IMR-90 (cell line): ENCODE measurements around the gene TIMM9. TPM values are rescaled to one million over a fixed set of nuclear protein-coding genes. Genes with fewer than 3 reads are reported as not detected.

ENCODE experiments used
- ATAC-seq: fragments of 200-7000 bp; cut with Tn5 transposase; 2 replicates; pipeline ENCODE4 v1.9.1; 2020; ENCODE audit warnings: low read depth, mild to moderate bottlenecking, moderate library complexity
- BruUV-seq: library from RNA; stranded (reverse); fragments of 400-500 nt; replicated peaks from 2 replicates; lab custom pipeline; 2021; lab: Mats Ljungman, UMichigan
- CTCF ChIA-PET: fragments of 300-600 bp; formaldehyde crosslinking; extraction: SDS; loops from one replicate; lab custom pipeline; 2021; ENCODE audit warnings: antibody characterized with exemption; lab: Yijun Ruan, JAX
- POLR2A ChIA-PET: fragments of 300-600 bp; sonication (Branson Sonifier 250); formaldehyde crosslinking; loops from one replicate; lab custom pipeline; 2022; ENCODE audit warnings: antibody characterized with exemption; ENCODE audit not compliant: unreplicated experiment; lab: Charles Lee
- DNase-seq: peaks from one replicate; pipeline ENCODE4 v3.0.0; 2013
- H2AFZ ChIP-seq: replicated peaks from 2 replicates; pipeline ENCODE3; 2013; ENCODE audit warnings: low read length, mild to moderate bottlenecking; ENCODE audit not compliant: poor library complexity
- H2AK5ac ChIP-seq: 2 replicates; pipeline ENCODE4 v1.6.1; 2013; ENCODE audit warnings: low read depth, low read length, inconsistent platforms
- H2AK9ac ChIP-seq: replicated peaks from 2 replicates; pipeline ENCODE3; 2013; ENCODE audit warnings: mild to moderate bottlenecking, low read depth, low read length, moderate library complexity; ENCODE audit not compliant: poor library complexity
- H2BK120ac ChIP-seq: 2 replicates; pipeline ENCODE4 v1.6.1; 2013; ENCODE audit warnings: low read depth, low read length, inconsistent platforms
- H2BK15ac ChIP-seq: 3 replicates; pipeline ENCODE4 v1.6.1; 2013; ENCODE audit warnings: low read depth, low read length, inconsistent platforms
- H2BK20ac ChIP-seq: 2 replicates; pipeline ENCODE4 v1.6.1; 2013; ENCODE audit warnings: low read depth, mild to moderate bottlenecking, inconsistent platforms, low read length, moderate library complexity
- H2BK5ac ChIP-seq: 2 replicates; pipeline ENCODE4 v1.6.1; 2013; ENCODE audit warnings: mild to moderate bottlenecking, low read depth, low read length, inconsistent platforms; ENCODE audit not compliant: poor library complexity, severe bottlenecking
- H3K14ac ChIP-seq: replicated peaks from 2 replicates; pipeline ENCODE4 v1.6.1; 2013; ENCODE audit warnings: low read depth, low read length, inconsistent platforms
- H3K18ac ChIP-seq: 2 replicates; pipeline ENCODE4 v1.6.1; 2013; ENCODE audit warnings: low read depth, low read length, control low read depth
- H3K23ac ChIP-seq: 2 replicates; pipeline ENCODE4 v1.6.1; 2013; ENCODE audit warnings: low read depth, low read length, inconsistent platforms
- H3K27ac ChIP-seq: 2 replicates; pipeline ENCODE4 v1.5.1; 2013; ENCODE audit warnings: mild to moderate bottlenecking, control low read depth, low read length; ENCODE audit not compliant: insufficient read depth
- H3K27me3 ChIP-seq: 2 replicates; pipeline ENCODE4 v1.6.1; 2013; ENCODE audit warnings: low read length; ENCODE audit not compliant: control insufficient read depth, insufficient read depth
- H3K36me3 ChIP-seq: 2 replicates; pipeline ENCODE4 v1.6.1; 2013; ENCODE audit warnings: low read length, mixed read lengths; ENCODE audit not compliant: control insufficient read depth, insufficient read depth
- H3K4ac ChIP-seq: 2 replicates; pipeline ENCODE4 v1.6.1; 2013; ENCODE audit warnings: low read depth, low read length, inconsistent platforms
- H3K4me1 ChIP-seq: 2 replicates; pipeline ENCODE4 v1.6.1; 2013; ENCODE audit warnings: low read length, mixed read lengths; ENCODE audit not compliant: control insufficient read depth, insufficient read depth
- H3K4me2 ChIP-seq: 2 replicates; pipeline ENCODE4 v1.6.1; 2013; ENCODE audit warnings: low read depth, mild to moderate bottlenecking, control low read depth, low read length, moderate library complexity
- H3K4me3 ChIP-seq: 2 replicates; pipeline ENCODE4 v1.5.1; 2013; ENCODE audit warnings: low read depth, mild to moderate bottlenecking, control low read depth, low read length, moderate library complexity; ENCODE audit not compliant: insufficient read depth
- H3K56ac ChIP-seq: 2 replicates; pipeline ENCODE4 v1.6.1; 2013; ENCODE audit warnings: low read length, inconsistent platforms; ENCODE audit not compliant: insufficient read depth; ENCODE audit errors: extremely low read depth
- H3K79me1 ChIP-seq, 2 experiments: 2 replicates each; pipeline ENCODE4 v1.6.1; 2013; ENCODE audit warnings: low read length in 2 of 2, inconsistent platforms in 1 of 2, low read depth in 1 of 2
- H3K9ac ChIP-seq: 2 replicates; pipeline ENCODE4 v1.6.1; 2013; ENCODE audit warnings: low read depth, low read length, control low read depth
- H3K9me1 ChIP-seq: 2 replicates; pipeline ENCODE4 v1.6.1; 2013; ENCODE audit warnings: low read length, inconsistent platforms; ENCODE audit not compliant: insufficient read depth
- H3K9me3 ChIP-seq: 2 replicates; pipeline ENCODE4 v1.6.1; 2013; ENCODE audit warnings: low read length; ENCODE audit not compliant: control insufficient read depth, insufficient read depth
- H4K20me1 ChIP-seq: 2 replicates; pipeline ENCODE4 v1.6.1; 2013; ENCODE audit warnings: low read length, inconsistent platforms; ENCODE audit not compliant: insufficient read depth
- H4K5ac ChIP-seq: 2 replicates; pipeline ENCODE4 v1.6.1; 2013; ENCODE audit warnings: mild to moderate bottlenecking, low read depth, low read length, control low read depth
- H4K8ac ChIP-seq, 2 experiments: 2 replicates each; pipeline ENCODE4 v1.6.1; 2013; ENCODE audit warnings: low read depth in 2 of 2, low read length in 2 of 2, control low read depth in 1 of 2, inconsistent platforms in 1 of 2
- H4K91ac ChIP-seq: 2 replicates; pipeline ENCODE4 v1.6.1; 2013; ENCODE audit warnings: low read depth, low read length, inconsistent platforms; ENCODE audit not compliant: insufficient read depth
- BHLHE40 ChIP-seq: fragments of 150-350 bp; IDR thresholded peaks from 2 replicates; pipeline ENCODE4 v1.6.1; 2016; ENCODE audit warnings: mild to moderate bottlenecking, low read depth, low read length
- CEBPB ChIP-seq: IDR thresholded peaks from 2 replicates; pipeline ENCODE4 v1.6.1; 2012; ENCODE audit warnings: low read depth, low read length, improper control_type of control experiment
- CHD1 ChIP-seq: IDR thresholded peaks from 2 replicates; pipeline ENCODE4 v1.6.1; 2012; ENCODE audit warnings: low read depth, low read length, improper control_type of control experiment
- FOS ChIP-seq: fragments of 150-350 bp; IDR thresholded peaks from 2 replicates; pipeline ENCODE4 v1.6.1; 2016; ENCODE audit warnings: low read depth, low read length
- MAFK ChIP-seq: IDR thresholded peaks from 2 replicates; pipeline ENCODE4 v1.6.1; 2012; ENCODE audit warnings: low read depth, low read length, improper control_type of control experiment
- MXI1 ChIP-seq: IDR thresholded peaks from 2 replicates; pipeline ENCODE4 v1.6.1; 2012; ENCODE audit warnings: low read depth, mild to moderate bottlenecking, low read length, moderate library complexity, borderline replicate concordance
- NFE2L2 ChIP-seq: fragments of 150-350 bp; IDR thresholded peaks from 2 replicates; pipeline ENCODE4 v1.6.1; 2016; ENCODE audit warnings: low read depth, mild to moderate bottlenecking, low read length
- POLR2A ChIP-seq: IDR thresholded peaks from 2 replicates; pipeline ENCODE4 v1.6.1; 2012; ENCODE audit warnings: mild to moderate bottlenecking, low read depth, low read length
- RAD21 ChIP-seq: IDR thresholded peaks from 2 replicates; pipeline ENCODE4 v1.6.1; 2012; ENCODE audit warnings: low read length, improper control_type of control experiment
- RCOR1 ChIP-seq: IDR thresholded peaks from 2 replicates; pipeline ENCODE4 v1.6.1; 2012; ENCODE audit warnings: mild to moderate bottlenecking, low read length, improper control_type of control experiment; ENCODE audit not compliant: insufficient replicate concordance
- SMC3 ChIP-seq: fragments of 150-350 bp; IDR thresholded peaks from 2 replicates; pipeline ENCODE4 v1.6.1; 2016; ENCODE audit warnings: low read depth, mild to moderate bottlenecking, antibody characterized with exemption, low read length, moderate library complexity
- USF2 ChIP-seq: fragments of 150-350 bp; IDR thresholded peaks from 2 replicates; pipeline ENCODE4 v1.6.1; 2017; ENCODE audit warnings: mild to moderate bottlenecking, antibody characterized with exemption, low read length, low read depth
- WGBS, 2 experiments: methylation state at CpG; one replicate each; pipeline versions ENCODE4 v1.1.5 to v1.1.7; 2013; ENCODE audit warnings: missing lambda C conversion rate in 2 of 2; ENCODE audit not compliant: insufficient read length in 1 of 2; ENCODE audit errors: extremely low coverage in 2 of 2; 5-methylcytosine and 5-hydroxymethylcytosine counted together
- dilution Hi-C: fragments of 300-500 bp; cut with HindIII; formaldehyde crosslinking; loops from one replicate; pipeline ENCODE4 v1.14.3; 2018; ENCODE audit warnings: low sequenced_read_pairs; ENCODE audit not compliant: unreplicated experiment
- in situ Hi-C: fragments of 300-500 bp; cut with MboI; formaldehyde crosslinking; loops from 3 replicates; pipeline ENCODE4 v1.14.3; 2019; ENCODE audit warnings: low sequenced_read_pairs, inconsistent platforms, mixed read lengths
- intact Hi-C: fragments of 100-400 bp; cut with micrococcal nuclease; formaldehyde crosslinking; loops from 2 replicates; pipeline ENCODE4 v1.10.0; 2022
- polyA plus RNA-seq, 3 experiments: library from polyadenylated mRNA; depleted of rRNA; stranded (reverse); fragments of >200 nt; gene quantifications; 2 replicates each; pipeline ENCODE4 v1.2.3, GENCODE V29; 2012; ENCODE audit warnings: low replicate concordance in 1 of 3
- total RNA-seq: library from RNA; depleted of rRNA; stranded (reverse); fragments of >200 nt; gene quantifications from 2 replicates; pipeline ENCODE4 v1.2.3, GENCODE V29; 2012
- TF ChIP-seq, protein P1 (sequence below): conservative IDR thresholded peaks from 2 replicates; pipeline ENCODE4 v1.5.1; 2012; ENCODE audit warnings: mild to moderate bottlenecking, low read depth, low read length, improper control_type of control experiment
- TF ChIP-seq, protein P2 (sequence below): fragments of 150-350 bp; IDR thresholded peaks from 2 replicates; pipeline ENCODE4 v1.6.1; 2016; ENCODE audit warnings: low read depth, mild to moderate bottlenecking, low read length, moderate library complexity, borderline replicate concordance

Gene TIMM9
- total and polyA plus RNA-seq, 2 of the 4 experiments (the other 2 are of a cell fraction), result 23.7 to 27.8 TPM

DNA sequence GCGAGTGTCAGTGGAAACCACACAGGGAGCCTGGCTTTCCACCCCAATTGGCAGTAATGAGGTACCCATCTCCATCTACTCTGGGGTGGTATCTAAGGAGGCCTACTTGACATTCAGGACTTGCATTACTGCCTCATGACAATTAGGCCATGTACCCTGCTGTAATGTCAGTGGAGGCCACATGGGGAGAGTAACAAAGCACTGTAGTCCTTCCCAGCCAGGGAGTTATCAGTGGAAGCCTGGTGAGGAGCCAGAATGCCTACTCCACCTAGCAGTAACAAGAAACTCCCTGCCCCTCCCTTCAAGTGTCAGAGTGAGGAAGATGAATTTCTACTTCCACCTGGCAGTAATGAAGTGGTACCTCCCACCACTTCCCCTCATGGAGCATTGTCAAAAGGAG is 12.5 kb downstream of the TIMM9 start:
- no peak overlapping the region for H2BK120ac ChIP-seq
- H3K14ac ChIP-seq, result no peak overlapping the region
- no peak overlapping the region for H2BK5ac ChIP-seq
- H3K18ac ChIP-seq, result no peak overlapping the region
- no peak overlapping the region for H4K5ac ChIP-seq
- H2AFZ ChIP-seq, result no peak overlapping the region
- H3K4me3 ChIP-seq, result no peak overlapping the region
- H3K9me1 ChIP-seq, result peaks cover 4% of the 10 kb centered on the region
- H3K56ac ChIP-seq, result no peak overlapping the region
- ChIA-PET CTCF (no interaction called here), POLR2A (no interaction called here)
- H3K27ac ChIP-seq, result no peak overlapping the region
- dilution Hi-C loops (no loop called here), in situ Hi-C loops (no loop called here), intact Hi-C loops (no loop called here)
- no peak overlapping the region for H3K23ac ChIP-seq
- no peak overlapping the region for H3K4me2 ChIP-seq
- no peak overlapping the region for H3K9ac ChIP-seq
- no peak overlapping the region for H2AK9ac ChIP-seq
- no CpG with 5 or more reads among the region's 1 CpG for WGBS, 2 experiments
- H2BK20ac ChIP-seq, result no peak overlapping the region
- ATAC-seq (no peak), DNase-seq (no peak)
- TF ChIP-seq MXI1, result no peak
- no peak for TF ChIP-seq CHD1
- TF ChIP-seq RAD21, result no peak
- TF ChIP-seq, protein P1, sequence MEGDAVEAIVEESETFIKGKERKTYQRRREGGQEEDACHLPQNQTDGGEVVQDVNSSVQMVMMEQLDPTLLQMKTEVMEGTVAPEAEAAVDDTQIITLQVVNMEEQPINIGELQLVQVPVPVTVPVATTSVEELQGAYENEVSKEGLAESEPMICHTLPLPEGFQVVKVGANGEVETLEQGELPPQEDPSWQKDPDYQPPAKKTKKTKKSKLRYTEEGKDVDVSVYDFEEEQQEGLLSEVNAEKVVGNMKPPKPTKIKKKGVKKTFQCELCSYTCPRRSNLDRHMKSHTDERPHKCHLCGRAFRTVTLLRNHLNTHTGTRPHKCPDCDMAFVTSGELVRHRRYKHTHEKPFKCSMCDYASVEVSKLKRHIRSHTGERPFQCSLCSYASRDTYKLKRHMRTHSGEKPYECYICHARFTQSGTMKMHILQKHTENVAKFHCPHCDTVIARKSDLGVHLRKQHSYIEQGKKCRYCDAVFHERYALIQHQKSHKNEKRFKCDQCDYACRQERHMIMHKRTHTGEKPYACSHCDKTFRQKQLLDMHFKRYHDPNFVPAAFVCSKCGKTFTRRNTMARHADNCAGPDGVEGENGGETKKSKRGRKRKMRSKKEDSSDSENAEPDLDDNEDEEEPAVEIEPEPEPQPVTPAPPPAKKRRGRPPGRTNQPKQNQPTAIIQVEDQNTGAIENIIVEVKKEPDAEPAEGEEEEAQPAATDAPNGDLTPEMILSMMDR, result no peak
- no peak for TF ChIP-seq FOS
- no peak for TF ChIP-seq SMC3
- TF ChIP-seq MAFK, result no peak
- no peak for TF ChIP-seq NFE2L2
- no peak for TF ChIP-seq USF2
- no peak for TF ChIP-seq CEBPB
- TF ChIP-seq, protein P2, sequence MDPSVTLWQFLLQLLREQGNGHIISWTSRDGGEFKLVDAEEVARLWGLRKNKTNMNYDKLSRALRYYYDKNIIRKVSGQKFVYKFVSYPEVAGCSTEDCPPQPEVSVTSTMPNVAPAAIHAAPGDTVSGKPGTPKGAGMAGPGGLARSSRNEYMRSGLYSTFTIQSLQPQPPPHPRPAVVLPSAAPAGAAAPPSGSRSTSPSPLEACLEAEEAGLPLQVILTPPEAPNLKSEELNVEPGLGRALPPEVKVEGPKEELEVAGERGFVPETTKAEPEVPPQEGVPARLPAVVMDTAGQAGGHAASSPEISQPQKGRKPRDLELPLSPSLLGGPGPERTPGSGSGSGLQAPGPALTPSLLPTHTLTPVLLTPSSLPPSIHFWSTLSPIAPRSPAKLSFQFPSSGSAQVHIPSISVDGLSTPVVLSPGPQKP, result no peak
- TF ChIP-seq RCOR1, result no peak
- no peak for TF ChIP-seq BHLHE40
- TF ChIP-seq POLR2A, result no peak
- H3K79me1 ChIP-seq, result peaks cover 13 to 21% of the 10 kb centered on the region in 2 experiments
- peaks cover 28% of the 10 kb centered on the region for H3K36me3 ChIP-seq
- 0 out of 2 replicates have a peak, but pooled peaks cover 4% of the 10 kb centered on the region for H4K20me1 ChIP-seq
- BruUV-seq, result no TSS peak
- H2AK5ac ChIP-seq, result no peak overlapping the region
- H3K4ac ChIP-seq, result no peak overlapping the region
- H3K9me3 ChIP-seq, result no peaks in the 10 kb centered on the region
- no peak overlapping the region for H2BK15ac ChIP-seq
- no peak overlapping the region for H4K91ac ChIP-seq
- no peaks in the 10 kb centered on the region for H3K4me1 ChIP-seq
- no peaks in the 10 kb centered on the region for H3K27me3 ChIP-seq
- H4K8ac ChIP-seq, result no peak overlapping the region
